ENCODE measurements around the gene PRTFDC1.
"Not testable (repeated sequence)": the region's sequence is repeated elsewhere in the genome, so short reads cannot be mapped to it uniquely, and the experiment has no call there.

Gene PRTFDC1

DNA sequence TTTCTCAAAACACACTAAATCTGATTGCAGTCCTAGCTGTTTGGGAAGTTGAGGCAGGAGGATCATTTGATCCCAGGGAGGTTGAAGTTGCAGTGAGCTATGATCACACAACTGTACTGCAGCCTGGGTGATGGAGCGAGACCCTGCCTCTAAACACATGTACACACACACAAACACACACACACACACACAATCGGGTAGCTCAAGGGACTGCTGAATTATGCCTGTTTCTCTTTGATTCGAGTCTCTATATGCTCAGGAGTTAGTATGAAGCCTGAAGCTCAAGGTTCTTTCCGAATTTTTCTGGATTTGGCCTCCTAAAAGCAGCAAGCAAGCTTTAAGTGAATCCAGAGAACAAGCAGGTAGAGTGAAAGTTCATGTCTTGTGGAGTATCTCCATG is 22.5 kb downstream of the PRTFDC1 start:
- DNase-seq: no peak

GRCh38 chr10:24929056-24929544 is 23.3 kb downstream of the PRTFDC1 start:
- no peak for DNase-seq

- DNase-seq: no peak
Observed at GRCh38 chr10:24928163-24928562, 24.2 kb downstream of the PRTFDC1 start.

- no peak for DNase-seq
Observed at GRCh38 chr10:24926557-24926956, 25.8 kb downstream of the PRTFDC1 start.

DNA sequence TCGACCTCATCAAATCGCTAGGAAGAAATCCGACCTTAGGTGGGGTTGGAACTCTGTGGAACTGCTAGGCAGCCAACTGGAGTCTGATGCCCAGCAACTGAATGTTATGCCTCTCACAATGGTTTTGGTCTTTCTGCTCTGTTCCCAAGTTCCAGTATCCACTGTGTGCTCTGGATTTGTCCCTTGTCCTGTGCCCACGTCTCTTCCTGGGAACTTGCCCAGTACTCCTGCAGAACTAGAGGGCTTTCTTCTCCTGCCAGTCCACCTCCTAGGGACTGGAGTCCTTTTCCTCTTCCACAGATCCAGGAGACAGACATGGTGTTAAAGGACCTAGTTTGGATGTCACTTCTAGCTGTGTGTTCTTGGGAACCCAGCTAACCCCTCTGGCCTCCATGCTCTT is 26.6 kb downstream of the PRTFDC1 start:
- no peak for DNase-seq

DNA sequence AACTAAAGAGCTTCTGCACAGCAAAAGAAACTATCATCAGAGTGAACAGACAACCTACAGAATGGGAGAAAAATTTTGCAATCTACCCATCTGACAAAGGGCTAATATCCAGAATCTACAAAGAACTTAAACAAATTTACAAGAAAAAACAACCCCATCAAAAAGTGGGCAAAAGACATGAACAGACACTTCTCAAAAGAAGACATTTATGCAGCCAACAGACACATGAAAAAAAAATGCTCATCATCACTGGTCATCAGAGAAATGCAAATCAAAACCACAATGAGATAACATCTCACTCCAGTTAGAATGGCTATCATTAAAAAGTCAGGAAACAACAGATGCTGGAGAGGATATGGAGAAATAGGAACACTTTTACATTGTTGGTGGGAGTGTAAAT is 27.9 kb downstream of the PRTFDC1 start:
- DNase-seq: not testable (repeated sequence)

DNA sequence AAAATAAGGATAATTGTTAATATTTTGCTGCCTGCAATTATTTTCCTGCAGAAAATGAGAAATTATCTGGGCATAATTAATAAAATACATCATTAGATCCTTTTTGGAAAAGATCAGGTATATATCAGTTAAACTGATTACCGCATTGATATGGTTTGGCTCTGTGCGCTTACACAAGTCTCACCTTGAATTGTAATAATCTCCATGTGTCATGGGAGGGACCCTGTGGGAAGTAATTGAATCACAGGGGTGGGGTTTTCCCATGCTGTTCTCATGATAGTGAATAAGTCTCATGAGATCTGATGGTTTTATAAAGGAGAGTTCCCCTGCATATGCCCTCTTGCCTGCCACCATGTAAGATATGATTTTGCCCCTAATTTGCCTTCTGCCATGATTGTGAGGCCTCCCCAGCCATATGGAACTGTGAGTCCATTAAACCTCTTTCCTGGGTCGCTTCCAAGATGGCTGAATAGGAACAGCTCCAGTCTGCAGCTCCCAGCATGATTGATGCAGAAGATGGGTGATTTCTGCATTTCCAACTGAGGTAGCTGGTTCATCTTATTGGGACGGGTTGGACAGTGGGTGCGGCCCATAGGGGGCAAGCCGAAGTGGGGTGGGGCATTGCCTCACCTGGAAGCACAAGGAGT is 30.1 kb downstream of the PRTFDC1 start:
- not testable (repeated sequence) for DNase-seq

DNA sequence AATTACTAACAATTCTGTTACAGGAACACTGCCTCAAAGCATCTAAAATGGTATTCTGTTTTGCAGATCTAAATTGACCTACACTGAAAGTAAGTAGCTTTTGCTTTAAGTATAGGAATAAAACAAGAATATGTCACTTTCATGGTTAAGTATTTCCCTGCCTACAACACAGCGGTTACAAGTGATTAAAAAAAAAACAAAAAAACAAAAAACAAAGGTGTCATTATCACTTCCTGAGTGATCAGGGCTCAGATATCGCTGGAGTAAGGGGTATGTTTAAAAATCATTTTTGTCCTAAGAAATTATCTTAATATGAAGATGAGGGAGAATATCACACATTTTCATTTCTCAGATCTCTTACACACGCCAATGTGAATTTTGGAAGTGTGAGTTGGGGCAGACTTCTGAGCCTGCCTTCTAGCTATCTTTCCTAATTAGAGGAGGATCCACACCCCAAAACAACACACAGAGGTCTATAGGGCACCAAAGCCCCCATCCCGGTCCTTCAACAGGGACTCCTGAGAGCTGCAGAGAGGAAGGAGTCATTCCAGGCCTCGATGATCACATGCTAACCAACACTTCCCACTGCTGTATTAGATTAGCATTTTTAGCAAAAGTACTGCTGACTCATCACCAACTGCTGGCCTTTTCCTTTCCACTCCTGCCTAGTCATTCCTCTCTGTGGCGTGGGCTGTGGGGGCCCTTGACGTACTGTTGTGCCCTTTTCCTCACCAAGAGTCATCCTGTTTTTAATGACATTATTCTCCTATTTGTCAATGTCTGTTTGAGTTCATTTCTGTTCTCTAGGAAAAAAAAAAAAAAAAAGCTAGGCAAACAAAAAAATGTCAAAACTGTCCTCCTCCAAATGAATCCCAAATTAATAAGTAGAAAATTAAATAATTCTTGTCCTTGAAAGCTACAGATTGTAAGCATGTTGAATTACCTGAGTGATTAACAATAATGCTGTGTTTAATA is 31.2 kb downstream of the PRTFDC1 start:
- DNase-seq: peak in 1 of 5 donors; percentile 80

DNA sequence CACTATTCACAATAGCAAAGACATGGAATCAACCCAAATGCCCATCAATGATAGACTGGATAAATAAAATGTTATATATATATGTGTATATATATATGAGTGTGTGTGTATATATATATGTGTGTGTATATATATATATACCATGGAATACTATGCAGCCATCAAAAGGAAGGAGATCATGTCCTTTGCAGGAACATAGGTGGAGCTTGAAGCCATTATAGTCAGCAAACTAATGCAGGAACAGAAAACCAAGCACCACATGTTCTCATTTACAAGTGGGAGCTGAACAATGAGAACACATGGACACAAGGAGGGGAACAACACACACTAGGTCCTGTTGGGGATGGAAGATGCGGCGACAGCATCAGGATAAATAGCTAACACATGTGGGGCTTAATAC is 32.2 kb downstream of the PRTFDC1 start:
- not testable (repeated sequence) for DNase-seq

DNA sequence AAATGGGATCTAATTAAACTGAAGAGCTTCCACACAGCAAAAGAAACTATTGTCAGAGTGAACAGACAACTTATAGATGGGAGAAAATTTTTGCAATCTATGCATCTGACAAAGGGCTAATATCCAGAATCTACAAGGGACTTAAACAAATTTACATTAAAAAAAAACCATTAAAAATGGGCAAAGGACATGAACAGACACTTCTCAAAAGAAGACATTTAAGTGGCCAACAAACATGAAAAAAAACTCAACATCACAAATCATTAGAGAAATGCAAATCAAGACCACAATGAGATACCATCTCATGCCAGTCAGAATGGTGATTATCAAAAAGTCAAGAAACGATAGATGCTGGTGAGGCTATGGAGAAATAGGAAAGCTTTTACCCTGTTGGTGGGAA is 32.8 kb downstream of the PRTFDC1 start:
- DNase-seq: not testable (repeated sequence)

DNA sequence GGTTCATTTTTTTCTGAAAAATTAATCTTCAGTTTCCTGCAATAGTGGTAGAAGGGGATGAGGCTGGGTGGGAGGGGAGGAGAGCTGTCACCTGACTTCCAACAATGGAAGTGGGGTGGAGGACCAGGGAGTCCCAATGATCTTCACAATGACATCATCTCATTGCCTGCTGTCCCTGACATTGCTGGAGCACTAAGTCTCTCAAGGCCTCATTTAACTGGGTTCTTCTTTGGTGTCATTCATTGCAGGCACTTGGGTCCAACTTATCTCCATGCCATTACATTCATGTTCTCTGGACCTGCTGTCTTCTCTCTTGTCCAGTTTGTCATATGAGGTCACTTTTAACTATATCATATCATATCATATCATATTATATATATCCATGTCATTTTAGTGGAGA is 34.4 kb downstream of the PRTFDC1 start:
- no peak for DNase-seq

GRCh38 chr10:24917493-24917892 is 34.9 kb downstream of the PRTFDC1 start:
- no peak for DNase-seq

GRCh38 chr10:24916365-24916764 is 36.0 kb downstream of the PRTFDC1 start:
- DNase-seq: peak in 1 of 5 donors; percentile 15

DNA sequence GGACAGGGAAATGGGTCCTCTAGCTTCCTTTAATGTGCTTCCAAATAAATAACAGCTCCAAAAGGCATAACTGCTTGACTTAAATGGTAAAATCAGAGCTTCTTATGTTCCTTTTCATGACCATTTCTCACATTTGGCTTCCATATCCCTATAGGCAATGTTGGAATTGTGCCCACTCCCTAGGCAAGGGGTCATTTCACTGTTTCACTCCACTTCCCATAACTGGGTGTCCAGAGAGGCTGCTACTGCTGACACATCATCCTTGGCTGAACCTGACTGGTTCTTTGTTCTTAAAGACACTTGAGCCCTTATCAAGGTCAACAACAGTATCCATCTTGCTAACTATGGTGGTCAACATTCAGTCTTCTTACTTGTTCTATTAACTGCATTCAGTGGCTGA is 37.1 kb downstream of the PRTFDC1 start:
- DNase-seq: no peak

DNA sequence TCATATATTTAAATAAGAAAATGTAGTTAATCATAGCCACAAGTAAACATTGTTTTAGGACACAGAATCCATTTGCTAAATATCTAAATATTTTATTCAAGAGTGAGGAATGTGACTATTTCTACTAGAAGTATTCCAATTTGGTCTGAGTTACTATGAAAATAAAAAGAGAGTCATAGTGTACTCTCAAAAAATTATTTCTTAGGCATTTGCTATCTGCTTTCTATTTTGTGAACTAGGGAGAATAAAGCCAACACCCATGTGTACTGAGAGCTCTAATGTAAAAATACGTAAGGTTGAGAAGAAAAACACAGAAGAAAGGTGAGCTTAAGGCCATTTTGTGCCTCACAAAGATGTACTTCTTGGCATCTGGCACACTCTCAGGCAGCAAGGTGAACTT is 38.3 kb downstream of the PRTFDC1 start:
- DNase-seq: no peak

- no peak for DNase-seq
Observed at GRCh38 chr10:24912215-24912614, 40.2 kb downstream of the PRTFDC1 start.

- DNase-seq: no peak
Observed at GRCh38 chr10:24911029-24911428, 41.4 kb downstream of the PRTFDC1 start.

GRCh38 chr10:24910574-24910973 is 41.8 kb downstream of the PRTFDC1 start:
- no peak for DNase-seq

DNA sequence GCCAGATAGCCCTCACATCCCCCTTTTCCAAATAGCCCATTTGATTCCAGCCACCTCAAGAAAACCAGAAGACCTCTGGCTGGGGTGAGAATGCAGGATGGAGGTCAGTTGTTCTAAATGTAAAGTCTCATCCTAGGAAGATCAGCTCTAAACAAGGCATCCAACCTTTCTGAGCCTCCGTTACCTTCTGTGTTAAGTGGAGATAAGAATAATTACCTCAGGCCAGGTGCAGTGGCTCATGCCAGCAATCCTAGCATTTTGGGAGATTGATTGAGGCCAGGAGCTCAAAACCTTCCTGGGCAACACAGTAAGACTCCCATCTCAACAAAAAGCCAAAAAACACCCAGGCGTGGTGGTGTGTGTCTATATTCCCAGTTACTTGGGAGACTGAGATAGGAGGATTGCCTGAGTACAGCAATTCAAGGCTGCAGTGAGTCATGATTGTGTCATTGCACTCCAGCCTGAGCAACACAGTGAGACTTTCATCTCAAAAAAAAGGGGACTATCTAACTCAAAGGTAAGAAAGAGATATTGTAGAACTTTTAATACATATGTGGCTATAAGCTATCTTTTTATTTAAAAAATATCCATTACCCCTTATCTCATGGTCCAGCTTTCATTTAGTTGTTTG is 43.5 kb downstream of the PRTFDC1 start:
- DNase-seq: no peak

GRCh38 chr10:24907956-24908355 is 44.5 kb downstream of the PRTFDC1 start:
- no peak for DNase-seq

DNA sequence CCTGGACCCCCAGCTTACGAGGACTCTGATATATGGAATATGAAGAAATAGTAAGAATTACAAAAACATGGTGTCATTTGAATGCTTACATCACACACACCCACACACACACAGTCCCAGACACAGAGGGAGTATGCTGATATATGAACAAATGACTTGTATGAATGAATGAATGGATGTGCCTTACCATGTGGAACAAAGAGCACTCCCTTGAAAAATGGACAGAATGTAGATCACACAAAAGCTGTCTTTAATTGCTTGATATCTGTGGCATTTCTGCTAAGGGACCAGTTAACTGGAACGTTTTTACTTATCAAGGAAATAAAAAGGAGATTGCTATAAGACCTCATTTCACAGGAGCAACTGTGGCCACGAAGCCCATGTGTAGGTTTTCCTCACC is 46.0 kb downstream of the PRTFDC1 start:
- DNase-seq: no peak

DNA sequence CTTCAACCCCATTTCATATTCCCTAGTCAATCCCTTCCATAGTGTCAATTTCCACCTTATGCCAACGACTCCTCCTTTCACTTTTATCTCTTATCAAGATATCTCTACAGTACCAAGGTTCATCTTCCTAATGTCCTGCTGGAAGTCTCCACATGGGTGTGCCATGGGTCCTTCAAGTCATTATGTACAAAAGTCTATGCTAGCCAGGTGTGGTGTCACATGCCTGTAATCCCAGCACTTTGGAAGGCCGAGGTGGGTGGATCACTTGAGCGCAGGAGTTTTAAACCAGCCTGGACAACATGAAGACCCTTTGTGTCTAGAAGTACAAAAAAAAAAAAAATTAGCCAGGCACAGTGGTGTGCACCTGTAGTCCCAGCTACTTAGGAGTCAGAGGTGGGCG is 47.6 kb downstream of the PRTFDC1 start:
- DNase-seq: no peak

DNA sequence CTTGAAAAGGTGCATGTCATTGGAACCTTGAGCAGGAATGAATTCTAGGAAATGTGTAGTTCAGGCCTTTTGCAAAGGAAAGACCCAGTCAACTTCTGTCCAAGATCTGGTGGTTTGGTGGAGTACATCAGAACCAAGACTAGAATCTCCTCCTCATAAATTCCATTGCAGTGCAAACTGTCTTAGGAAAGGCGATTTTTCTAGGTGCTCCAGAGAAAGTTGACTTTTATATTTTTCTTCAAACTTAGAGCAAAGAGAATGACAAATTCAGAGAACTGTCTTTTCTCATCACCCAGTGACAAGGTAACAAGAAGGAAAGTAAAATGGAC is 50.0 kb downstream of the PRTFDC1 start:
- DNase-seq: no peak
